T follicular helper cell (primary cell): ENCODE results near the gene OR4E2.
"Not testable (repeated sequence)": the region's sequence is repeated elsewhere in the genome, so short reads cannot be mapped to it uniquely, and the experiment has no call there.

Source experiments
- DNase-seq: peaks from one replicate; pipeline ENCODE4 v3.0.0-alpha.2; 2020; ENCODE audit warnings: low read depth

OR4E2 gene

DNA sequence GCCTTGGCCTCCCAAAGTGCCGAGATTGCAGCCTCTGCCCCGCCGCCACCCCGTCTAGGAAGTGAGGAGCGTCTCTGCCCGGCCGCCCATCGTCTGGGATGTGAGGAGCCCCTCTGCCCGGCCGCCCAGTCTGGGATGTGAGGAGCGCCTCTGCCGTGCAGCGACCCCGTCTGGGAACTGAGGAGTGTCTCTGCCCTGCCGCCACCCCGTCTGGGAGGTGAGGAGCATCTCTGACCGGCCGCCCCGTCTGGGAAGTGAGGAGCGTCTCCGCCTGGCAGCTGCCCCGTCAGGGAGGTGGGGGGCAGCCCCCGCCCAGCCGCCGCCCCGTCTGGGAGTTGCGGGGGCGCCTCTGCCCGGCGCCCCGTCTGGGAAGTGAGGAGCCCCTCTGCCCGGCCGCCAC, 44.0 kb downstream of the OR4E2 start:
- DNase-seq = not testable (repeated sequence)

DNA sequence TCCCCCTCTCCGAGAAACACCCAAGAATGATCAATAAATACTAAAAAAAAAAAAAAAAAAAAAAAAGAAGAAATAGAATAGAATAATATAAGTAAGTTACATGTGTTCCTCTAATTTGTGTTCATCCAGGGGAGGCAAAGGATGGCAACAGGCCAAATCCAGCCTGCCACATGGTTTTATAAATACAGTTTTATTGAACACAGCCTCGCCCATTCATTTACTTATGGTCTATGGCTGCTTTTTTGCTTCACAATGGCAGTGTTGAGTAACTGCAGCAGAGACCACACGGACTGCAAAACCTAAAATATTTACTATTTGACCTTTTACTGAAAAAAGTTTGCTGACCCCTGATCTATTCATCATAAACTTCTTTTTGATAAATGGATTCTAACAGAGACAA, 44.9 kb downstream of the OR4E2 start:
- not testable (repeated sequence) for DNase-seq

DNA sequence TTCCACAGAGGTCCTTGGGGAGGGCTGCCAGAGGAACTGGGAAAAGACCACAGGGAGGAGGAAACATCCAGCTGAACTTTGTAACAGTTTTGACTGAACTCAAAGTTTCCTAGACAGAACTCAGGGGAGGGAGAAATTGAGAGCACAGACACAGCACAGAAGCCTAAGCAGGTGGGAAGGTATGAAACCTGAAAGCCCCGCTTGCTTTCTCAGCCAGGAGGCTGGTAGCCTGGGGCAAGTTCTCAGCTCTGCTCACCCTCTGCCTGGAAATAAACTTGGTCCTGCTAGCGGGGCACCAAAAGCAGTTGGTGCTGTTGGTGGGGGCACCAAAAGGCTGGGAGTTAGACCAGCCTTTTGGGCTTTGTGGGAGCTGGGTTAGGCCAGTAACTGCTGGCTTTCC, 45.9 kb downstream of the OR4E2 start:
- DNase-seq = no peak

DNA sequence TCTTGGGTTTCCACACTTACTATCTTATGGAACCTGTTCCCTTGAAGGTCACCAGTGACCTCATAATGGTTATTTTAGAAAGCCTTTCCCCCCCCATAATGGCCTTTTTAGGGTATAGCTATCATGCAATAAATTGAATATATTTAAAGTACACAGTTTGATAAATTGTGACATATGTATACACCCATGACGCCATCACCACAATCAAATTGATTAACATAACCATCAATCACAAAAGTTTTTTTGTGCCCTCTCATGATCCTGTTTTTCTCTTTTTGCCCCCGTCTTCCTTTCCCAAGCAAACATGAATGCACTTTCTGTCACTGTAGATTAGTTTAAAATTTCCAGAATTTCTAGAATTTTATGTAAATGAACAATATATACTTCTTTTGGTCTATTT, 48.7 kb downstream of the OR4E2 start:
- DNase-seq = no peak

DNA sequence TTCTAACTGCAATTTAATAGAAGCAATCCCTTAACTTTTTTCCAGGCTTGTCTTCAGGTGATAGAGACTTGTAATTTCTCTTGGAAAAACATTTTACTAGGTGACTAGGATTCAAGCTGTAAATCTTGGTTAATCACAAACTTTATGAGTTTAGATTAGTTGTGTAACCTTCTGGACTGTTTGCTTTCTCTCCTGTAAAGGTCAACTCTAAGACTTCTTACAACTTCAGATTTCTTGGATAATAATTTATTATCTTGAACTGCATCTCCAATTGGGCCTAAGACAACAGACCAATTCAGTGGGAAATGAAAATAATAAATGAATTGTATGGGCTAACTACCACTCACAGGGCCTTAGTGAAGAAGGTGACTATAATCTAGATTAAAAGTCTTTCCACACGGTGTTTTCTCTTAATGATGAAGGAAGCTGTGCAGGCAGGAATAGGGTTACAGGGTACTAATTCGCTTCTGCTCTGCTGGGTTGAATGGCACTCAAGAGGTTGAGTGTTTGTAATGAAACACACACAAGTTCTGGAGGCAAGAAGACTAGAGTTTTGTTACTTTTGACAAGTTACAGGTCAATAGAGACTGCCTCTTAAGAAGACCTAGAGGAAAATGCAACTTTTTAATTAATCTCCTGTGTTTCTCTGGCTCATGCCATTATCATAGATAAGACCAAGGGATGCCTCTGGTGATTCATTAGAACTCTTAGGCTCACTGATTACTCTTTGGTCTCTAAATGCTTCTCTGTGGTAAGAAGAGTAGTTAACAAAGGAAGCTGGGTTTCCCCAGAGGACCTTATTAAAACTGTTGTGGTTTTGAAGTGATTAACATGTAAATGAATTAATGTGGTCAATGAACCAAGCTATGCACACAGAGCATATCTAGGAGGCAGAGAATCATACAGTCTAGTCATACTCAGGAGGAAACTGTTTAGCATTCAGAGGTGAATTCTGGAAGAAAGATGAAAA, 50.0 kb downstream of the OR4E2 start:
- no peak for DNase-seq

DNA sequence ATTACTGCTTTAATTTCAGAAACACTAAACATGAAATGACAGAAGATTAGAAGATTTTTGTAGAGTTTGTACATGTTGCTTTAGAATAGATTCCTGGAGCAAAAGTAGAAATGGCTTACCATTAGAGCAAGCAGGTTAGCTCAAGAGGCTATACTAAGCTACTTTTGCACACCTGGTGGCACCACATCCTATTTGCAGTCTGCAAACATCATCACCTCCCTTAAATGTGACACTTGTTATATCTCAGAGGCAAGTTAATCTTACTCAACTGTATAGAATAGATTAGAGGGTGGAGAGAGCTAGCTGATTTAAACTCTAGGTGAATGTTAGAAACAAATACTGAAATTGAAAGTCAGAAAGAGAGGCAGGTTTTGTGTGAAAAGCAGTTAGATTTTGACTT, 50.7 kb downstream of the OR4E2 start:
- no peak for DNase-seq

DNA sequence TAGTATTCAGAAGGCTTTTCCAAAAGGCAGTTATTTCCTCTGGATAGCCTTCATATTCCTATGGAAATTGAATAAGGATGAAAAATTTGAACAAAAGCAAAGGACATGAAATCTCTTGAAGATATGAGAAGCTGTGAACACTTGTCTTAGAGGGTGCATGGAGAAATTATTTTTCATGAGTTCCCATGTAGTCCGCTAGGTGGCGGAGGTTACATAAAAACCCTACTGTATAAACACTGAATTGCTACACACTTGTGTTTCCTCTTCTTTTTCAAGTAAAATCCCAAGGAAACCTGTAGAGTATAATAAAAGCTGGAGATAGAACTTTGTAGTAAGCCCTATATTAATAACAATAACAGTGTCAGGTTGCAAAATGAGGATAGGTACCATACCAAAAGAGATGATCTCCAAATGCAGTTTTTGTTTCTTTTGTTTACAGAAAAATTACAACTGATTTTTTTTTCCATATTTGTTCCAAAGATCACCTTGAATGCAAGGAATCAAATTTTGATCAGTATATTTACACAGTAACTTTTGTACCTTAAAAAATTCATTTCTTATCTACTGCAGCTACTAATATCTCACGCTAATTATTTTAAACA, 57.8 kb downstream of the OR4E2 start:
- DNase-seq = peak; percentile 11

DNA sequence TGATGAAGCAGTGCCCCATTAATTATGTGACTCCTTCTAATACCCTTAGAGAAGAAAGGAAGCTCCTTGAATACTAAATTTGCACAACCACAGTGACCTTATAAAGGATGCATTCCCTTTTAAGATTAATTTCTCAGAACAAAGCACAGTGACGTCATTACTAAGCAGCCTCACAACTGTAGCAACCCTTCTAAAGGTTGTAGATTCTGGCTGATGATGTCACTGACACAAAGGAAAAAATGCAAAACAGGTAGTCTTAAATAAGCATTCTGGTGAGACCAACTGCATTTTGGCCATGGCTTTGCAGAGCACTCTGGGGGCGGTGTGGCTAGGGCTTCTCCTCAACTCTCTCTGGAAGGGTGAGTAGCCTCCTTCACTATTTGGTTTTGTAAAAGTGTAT, 58.4 kb downstream of the OR4E2 start:
- DNase-seq = no peak

DNA sequence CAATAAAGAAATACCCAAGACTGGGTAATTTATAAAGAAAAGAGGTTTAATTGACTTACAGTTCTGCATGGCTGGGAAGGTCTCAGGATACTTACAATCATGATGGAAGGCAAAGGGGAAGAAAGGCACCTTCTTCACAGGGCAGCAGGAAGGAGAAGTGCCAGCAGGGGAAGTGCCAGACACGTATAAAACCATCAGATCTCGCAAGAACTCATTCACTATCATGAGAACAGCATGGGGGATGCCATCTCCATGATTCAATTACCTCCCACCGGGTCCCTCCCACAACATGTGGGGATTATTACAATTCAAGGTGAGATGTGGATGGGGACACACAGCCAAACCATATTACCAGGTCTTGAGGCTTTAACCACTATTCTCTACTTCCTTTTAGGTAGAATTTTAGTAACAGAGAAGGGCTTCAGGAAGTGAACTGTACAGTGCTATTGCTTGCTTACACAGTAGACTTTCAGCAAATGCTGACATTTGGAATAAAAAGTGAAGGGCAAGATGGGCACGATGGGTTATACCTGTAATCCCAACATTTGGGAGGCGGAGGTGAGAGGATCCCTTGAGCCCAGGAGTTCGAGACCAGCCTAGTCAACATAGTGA, 60.8 kb downstream of the OR4E2 start:
- no peak for DNase-seq
